Epidermal melanocyte (primary cell): ENCODE results near the gene PPIL4.
"Not testable (repeated sequence)": the region's sequence is repeated elsewhere in the genome, so short reads cannot be mapped to it uniquely, and the experiment has no call there.

Experiments
- DNase-seq: peaks from one replicate; pipeline ENCODE4 v3.0.0; 2011; ENCODE audit warnings: low spot score; ENCODE audit not compliant: insufficient read length

PPIL4 gene

DNA sequence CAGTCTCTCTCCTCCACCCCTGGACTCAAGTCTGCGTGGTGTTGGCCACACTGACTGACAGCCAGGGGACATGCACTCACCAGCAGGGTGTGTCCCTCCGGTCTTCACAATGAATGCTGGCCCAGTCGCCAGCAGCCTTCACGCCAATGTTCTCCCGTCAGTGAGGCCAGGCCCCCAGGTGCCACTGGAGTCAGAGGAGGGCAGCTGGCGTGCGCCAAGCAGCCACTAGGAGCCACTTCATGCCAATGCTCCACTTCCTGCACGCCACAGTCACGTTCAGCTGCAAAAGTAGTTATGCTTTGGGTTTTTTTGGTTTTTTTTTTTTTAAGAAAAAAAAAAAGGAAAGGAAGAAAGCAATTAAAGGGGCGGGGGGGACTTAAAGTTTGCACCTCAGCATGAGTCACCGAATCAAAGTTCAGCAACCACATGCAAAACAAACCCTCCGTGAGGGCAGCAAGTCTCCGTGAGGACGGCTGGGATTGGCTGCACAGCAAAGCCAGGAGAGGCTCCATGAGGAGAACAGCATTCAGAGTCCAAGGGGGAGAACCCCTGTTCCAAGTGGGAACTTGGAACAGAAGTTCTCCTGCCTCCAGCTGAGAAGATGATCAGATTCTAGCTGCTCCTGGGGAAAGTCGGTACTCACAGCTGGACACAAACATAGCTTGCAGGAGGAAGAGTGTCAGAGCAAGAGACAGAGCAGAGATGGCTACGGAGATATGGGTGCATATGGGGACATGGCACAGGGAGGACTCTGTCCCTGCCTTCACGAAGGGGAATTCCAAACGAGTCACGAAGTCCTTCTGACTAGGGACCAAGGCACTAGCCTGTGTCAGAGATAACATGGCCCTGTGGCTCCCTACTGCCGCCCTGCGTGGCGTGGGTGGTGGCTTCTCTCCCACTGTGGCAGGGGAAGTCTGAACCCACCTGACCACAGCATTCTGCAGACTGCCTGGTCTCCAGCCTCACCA is 60.8 kb downstream of the PPIL4 start, which contains the start of gene ZC3H12D:
TSS of gene ZC3H12D (minus strand) at position 282 of the 968 bp plus-strand sequence. CDS start 10,471 bp downstream, outside the sequence.
- no peak for DNase-seq

DNA sequence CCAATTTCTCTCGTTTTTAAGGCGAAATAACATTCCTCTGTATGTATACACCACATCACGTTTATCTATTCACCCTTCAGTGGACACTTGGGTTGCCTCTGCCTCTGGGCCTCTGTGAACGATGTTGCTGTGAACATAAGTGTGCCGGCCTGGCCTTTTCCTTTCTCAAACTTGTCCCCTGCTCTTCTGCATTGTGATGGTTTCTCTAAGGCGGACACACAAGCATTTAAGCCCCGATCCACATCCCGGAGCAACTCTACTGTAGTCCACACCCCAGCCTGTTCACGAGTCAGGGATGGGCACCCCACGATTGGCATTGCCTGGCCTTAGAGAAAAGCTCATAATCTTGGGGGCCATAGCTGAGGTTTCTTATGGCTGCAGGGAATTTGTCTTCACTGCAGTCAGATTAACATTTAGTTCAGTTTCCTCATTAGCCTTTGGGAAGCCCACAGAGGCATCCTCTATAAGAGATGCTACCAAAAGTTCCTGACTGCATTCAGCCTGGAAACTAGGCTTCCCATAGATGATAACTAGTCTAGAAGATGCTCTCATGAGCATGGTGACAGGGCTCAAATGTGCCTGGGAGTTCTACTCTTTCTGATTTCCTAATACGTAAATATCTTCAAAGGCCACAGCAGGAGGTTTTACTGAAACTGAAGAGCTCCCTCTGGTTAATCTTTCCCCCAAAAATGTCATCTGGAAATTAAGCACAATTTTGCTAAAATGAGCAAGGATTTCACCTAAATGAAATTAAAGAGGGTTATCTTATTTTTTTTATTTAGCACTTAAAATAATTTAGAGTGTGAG is 61.8 kb downstream of the PPIL4 start:
- no peak for DNase-seq

DNA sequence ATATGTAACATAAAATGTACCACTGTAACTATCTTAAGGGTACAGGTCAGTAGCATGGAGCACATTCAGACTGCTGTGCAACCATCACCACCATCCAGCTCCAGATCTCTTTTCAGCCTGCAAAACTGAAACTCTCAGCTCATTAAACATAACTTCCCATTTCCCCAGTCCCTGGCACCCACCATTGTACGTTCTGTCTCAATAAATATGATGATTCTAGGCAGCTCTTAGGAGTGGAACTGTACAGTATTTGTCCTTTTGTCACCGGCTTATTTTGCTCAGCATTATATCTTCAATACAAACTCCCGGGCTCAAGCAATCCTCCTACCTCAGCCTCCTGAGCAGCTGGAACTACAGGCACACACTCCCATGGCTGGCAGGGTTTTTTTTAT is 62.5 kb downstream of the PPIL4 start:
- DNase-seq, result no peak

DNA sequence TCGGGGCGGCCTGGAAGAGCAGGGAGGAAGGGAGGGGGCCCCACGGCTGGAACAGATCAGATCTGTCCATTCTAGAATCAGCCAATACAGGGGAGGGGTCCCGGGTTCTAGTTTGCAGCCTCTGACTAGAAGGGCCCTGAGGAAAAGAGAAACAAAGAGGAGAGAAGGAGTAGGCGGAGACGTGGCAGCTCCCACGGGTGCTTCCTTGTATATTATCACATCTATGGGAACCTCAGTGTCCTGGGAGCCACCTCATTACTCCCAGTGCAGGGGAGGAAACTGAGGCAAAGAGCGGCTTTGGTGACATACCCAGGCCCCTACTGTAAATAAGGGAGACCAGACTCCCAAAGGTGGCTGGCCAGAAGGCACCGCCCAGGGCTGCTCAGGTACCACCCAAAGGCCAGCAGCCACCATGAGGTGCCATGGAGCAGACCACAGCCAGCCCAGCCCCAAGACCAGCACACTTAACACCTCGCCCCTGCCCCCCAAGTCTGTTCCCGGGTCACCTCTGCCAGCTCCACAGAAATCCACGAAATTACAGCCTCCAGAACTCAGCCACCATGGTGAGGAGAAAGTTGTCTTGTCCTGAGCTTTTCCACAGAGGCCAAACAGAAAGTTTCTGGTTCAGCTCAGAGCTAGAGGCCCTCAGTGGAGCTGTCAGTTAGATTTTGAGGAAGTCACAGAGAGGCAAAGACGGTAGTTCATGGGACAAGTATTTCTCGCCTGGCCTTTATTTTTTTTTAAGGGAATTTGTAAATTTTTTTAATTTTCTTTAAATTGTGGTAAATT is 63.1 kb downstream of the PPIL4 start:
- no peak for DNase-seq

DNA sequence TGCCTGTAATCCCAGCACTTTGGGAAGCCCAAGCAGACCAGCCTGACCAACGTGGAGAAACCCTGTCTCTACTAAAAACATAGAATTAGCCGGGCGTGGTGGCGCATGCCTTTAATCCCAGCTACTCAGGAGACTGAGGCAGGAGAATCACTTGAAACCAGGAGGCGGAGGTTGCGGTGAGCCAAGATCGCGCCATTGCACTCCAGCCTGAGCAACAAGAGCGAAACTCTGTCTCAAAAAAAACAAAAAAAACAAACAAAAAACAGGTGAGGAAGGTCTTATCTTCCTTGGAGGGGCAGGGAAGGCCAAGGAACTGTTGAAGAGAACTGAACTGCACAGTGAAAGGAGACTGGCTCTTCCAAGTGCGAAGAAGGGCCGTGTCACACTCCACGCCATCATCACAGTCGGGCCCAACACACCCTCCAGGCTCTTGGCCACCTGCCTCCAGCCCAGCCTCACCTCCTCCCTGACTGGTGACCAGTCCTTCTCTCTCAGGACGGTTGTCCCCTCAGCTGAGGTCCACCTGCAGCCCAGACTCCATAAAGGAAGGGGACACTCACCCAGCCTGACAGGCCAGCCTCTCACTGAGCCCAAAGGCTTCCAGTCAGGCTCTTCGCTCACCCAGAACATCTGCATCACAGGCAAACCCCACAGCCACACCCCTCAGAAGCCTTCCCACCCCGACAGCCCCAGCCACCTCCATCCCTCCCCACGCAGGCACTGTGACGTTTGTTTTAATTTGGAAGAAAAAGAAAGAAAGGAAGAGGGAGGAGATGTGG is 65.2 kb downstream of the PPIL4 start:
- DNase-seq, result no peak

DNA sequence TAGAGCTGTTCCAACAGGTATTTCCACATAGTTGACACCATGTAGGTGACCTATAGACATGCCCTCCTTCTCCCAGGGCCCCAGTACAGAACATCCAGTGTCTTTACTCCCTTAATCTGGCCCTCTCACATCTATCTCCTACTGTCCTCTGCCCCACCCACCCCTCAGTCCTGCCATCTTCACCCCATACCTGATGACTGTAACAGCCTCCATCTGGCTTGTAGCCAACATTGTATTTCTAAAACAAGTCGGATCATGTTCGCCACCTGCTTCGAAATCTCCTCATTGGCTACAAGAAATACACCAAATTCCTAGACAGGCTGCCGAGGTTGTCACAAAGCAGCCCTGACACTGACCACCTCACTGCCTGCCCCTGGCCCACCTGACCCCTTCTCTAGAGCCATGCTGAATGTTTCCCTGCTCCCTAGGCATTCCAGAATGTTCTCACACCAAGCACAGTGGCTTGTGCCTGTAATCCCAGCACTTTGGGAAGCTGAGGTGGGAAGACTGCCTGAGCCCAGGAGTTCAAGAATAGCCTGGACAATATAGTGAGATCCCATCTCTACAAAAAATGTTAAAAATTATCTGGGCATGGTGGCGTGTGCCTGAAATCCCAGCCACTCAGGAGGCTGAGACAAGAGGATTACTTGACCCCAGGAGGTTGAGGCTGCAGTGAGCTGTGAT is 67.1 kb downstream of the PPIL4 start:
- no peak for DNase-seq

DNA sequence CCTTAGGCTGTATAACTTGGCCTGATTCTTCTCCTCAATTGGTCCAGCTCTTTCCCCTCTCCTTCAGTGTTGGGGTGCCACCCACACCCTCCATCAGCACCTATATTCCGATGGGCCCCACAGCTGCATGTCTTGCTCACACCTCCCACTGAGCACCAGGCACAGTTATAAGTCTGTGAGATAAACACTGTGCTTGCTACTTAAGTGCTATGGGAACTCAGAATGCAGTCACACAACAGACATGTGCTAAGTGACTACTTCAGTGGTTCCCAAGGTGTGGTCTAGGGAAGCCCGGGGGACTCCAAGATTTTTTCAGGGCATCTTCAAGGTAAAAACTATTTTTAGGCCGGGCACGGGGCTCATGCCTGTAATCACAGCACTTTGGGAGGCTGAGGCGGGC is 68.3 kb downstream of the PPIL4 start:
- no peak for DNase-seq

DNA sequence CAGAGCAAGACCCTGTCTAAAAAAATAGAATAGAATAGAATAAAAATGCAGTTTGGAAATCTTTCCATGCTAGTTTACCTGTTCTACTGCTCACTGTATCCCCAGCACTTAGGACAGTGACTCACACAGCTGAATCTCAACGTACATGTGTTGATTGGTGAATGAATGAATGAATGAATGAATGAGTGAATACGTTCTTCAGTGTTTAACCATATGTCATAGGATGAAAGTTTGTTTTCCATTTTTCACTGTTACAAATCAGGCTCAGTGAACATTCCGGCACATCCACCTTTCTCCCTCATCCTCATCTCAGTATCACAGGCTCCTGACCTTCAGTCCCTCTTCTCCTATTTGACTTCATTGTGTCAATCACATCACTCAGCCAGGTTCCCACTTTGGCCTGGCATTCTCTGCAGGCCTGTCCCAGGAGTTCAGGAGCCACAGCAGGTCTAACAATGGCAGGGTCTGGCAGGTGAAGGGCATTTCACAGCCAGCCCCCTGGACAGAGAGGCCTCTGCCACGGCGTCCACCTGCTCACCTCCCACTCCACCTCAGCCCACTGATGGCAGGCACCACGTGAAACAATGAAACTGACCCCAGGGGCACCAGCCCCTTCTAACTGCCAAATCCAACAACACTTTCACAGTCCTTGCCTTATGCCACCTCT is 68.9 kb downstream of the PPIL4 start:
- no peak for DNase-seq

DNA sequence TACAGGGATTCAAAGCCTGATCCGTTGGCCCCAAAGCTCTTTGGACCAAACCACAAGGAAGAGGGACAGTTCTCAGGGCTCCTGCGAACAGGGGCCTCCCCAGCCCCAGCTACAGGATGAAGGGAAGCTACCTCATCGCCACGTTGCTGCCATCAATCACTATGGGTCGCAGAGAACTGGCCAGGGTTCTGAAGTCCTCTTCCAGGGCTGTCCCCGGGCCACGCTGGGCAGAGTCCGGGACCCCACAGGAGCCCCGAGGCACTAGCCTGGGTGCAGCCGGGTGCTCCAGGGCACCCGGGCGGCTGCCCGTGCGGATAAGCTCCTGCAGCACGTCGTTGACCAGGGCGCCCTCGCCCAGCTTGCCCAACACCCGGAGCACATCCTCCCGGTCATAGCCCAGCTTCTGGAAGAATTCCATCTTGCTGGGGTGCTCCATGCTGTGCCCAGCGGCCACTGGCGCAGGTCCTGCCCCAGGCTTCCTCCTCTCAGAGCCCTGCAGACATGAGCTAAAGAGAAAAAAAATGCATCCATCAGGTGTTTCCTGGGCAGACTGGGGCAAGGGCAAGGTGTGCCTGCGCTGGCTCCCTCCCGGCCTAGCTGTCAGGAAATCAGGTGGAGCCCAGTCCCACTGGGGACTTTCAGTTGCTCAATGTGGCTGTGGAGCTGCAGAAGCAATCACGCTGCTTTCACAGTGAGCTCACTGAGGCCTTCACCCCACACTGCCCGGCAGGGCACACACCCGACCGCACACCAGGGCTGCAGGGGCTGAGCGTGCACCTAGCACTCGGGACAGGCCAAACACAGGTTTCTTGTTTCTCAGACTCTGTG is 71.5 kb downstream of the PPIL4 start:
- DNase-seq, result no peak

DNA sequence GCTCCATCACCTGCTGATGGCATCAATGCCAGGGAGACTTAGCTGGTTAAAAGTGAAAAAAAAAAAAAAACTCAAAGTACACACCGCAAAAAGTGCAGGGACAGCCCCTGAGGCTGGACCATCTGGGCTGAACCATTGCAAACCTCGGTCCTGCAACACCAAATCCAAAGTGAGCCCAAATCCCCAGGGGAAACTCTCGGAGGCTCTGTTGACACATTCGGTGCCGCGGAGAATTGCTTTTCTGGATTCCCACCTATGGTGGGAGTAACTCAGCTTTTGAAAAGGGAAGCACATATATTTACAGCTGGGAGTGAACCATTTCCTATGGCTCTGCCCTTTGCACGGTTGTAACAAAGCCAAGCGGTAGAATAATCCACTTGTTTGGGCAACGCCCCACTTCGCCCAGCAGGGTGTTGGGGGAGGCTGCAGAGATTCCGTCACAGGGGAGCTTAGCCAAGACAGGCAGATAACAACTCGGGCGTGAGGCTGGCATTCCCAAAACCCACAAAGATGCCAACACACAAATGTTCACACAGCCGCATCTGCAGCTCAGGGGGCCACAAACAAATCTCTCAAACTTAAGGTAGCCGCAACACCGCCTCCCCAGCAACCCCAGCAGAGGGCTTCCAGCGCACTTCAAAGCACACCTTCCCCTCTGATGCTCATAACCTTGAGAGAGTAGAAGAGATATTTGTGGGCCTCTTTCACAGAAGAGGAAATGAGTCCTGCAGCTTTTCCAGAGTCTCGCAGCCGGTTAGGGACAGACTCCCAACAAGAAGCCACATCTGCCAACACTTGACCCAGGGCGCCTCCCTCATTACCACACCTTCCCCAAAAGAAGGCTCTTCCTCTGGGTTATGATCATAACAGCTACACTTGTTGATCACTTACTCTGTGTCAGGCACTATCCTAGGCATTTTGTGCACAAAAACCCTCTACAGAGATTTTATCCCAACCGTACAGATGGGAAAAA is 72.5 kb downstream of the PPIL4 start:
- DNase-seq, result no peak

DNA sequence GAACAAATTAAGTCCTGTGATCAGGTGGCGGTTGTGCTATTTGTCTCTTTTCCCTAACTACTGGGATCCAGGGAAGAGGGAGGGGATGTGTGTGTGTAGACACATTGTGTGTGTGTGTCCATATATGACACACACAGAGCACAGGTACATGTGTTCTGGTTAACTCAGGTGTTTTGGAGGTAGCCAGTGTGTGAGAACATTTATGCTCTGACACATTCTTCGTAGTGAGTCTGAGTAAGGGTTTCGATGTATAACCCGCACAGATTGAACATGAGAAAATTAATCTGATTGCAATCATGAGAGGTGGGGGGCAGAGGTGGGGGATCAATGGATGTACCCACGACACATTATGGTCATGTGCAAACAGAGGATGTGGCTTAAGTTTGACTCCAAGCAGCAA is 73.6 kb downstream of the PPIL4 start:
- no peak for DNase-seq

DNA sequence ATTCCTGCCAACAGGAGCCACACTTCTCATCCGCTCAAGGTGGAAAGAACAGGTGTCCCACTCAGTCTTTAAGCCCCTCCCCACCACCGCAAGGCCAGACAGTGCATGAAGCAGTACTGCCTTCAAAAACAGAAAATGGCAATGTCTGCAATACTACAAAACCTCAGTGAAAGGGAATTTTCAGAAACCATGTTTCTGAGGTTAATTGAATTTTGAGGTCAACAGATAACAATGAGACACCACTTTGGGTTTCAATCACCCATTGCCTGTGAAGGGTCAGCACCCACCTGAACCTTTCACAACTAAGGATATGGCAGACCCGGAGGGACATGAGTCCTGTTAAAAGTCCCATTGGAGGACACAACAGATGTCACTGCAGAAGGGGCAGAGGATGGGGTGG is 74.0 kb downstream of the PPIL4 start:
- no peak for DNase-seq

DNA sequence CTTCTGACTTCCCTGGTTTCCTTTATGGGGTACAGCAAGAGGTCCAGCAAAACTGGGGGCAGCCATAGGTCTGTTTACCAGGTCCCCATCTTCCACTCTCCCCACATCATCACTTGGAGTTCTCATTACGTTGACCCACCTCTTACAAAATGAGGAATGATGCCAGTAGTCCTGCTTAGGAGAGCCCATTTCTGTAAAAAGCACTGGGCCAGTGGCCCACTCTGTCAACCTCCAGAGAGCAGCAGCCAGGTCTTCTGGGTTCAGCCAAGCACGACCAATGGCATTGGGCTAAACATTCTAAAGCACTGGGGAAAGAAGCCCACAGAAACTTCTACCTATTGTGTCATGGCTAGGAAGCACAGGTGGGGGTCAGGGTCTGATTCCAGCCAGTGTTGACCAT is 74.9 kb downstream of the PPIL4 start:
- DNase-seq, result no peak

DNA sequence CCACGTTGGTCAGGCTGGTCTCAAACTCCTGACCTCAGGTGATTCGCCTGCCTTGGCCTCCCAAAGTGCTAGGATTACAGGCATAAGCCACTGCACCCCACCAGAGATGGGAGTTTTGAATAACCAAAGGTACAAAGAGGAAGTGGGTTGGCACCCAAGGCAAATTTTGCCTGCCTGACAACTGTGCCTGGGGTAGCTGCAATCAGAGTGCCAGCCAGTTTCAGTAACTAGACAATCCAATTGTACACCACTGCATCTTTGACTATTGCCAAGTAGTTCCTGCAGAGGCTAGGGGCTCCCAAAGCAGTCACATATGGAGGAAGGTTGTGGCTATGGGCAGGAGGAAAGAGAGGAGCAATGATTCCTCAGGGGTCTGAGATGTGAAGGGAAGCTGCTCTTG is 77.7 kb downstream of the PPIL4 start:
- DNase-seq, result no peak

DNA sequence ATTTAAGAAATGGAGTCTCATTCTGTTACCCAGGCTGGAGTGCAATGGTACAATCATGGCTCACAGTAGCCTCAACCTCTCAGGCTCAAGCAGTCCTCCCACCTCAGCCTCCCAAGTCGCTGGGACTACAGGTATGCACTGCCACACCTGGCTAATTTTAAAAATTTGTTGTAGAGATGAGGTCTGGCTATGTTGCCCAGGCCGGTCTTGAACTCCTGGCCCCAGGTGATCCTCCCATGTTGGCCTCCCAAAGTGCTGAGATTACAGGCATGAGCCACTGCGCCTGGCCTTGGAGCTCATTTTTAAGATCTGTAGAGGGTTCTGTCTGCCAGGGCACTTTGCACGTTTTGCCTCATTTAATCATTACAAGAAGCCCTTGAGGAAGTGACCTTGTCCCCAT is 78.6 kb downstream of the PPIL4 start:
- no peak for DNase-seq

DNA sequence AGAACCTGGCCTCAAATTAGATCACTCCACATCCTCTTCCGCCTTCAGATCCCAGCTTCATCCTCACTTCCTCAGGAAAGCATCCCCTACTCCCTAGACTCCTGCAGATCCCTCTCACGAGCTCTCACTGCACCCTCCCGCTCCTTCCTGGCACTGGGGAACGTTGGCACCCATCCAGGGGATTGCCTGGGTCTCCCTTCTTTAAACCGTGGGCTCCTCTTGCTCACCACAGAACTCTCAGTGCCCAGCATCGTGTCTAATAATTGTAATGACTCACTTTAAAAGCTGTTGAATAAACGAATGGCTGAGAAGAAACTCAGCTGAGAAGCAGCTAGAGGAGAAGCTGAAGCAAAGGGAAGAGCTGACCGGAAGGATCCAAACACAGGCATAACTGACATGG is 81.4 kb downstream of the PPIL4 start:
- DNase-seq, result no peak

DNA sequence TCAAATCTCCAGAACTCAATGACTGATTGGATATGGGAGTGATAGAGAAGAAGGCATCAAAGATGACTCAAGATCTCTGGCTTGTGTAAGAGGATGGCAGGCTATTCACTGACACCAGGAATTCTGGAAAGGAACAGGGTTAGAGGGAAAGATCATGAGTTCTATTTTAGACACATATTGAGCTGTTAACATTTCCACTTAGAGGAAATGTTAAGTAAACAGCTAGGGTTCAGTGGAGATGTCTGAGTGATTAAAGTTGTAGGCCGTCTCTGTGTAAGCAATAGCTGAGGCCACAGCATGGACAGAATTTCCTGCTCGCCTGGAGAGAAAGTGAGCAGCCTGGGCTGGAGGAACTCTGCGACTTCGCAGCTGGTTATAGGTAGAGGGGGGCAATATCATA is 82.1 kb downstream of the PPIL4 start:
- DNase-seq, result no peak

DNA sequence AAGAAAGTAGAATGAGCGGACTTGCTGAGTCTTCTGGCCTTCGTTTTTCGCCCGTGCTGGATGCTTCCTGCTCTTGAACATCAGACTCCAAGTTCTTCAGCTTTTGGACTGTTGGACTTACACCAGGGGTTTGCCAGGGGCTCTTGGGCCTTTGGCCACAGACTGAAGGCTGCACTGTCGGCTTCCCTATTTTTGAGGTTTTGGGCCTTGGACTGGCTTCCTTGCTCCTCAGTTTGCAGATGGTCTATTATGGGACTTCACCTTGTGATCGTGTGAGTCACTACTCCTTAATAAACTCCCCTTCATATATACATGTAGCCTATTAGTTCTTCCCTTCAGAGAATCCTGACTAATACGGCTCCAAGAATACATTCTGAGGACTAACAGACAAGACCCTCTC is 83.1 kb downstream of the PPIL4 start:
- DNase-seq, result not testable (repeated sequence)
